CD4-positive, CD25-positive, alpha-beta regulatory T cell (primary cell): Measurements from ENCODE around the gene GRM8. TPM values are rescaled to one million over a fixed set of nuclear protein-coding genes. Genes with fewer than 3 reads are reported as not detected.
A peak's percentile ranks its signal among the peaks of the same experiment; 100 is the strongest.

Experiments used
- ATAC-seq, 2 donors: fragments of 150-1000 bp; cut with Tn5 transposase; one replicate each; pipeline ENCODE4 v1.10.0; 2021; ENCODE audit warnings: low read depth in 2 of 2, moderate number of reproducible peaks in 2 of 2, moderate library complexity in 1 of 2
- DNase-seq, 3 donors: peaks; one replicate each; pipeline versions ENCODE4 v3.0.0 to v3.0.0-alpha.2; 2012 to 2022; ENCODE audit warnings: mixed read lengths in 1 of 3
- H3K27ac ChIP-seq: one replicate; pipeline ENCODE4 v1.7.0; 2013; ENCODE audit warnings: mild to moderate bottlenecking, low read length; ENCODE audit not compliant: insufficient read depth, poor library complexity, severe bottlenecking
- H3K27me3 ChIP-seq: one replicate; pipeline ENCODE4 v1.7.0; 2013; ENCODE audit warnings: low read length; ENCODE audit not compliant: control insufficient read depth, insufficient read depth
- H3K36me3 ChIP-seq: one replicate; pipeline ENCODE4 v1.7.0; 2013; ENCODE audit warnings: mild to moderate bottlenecking, low read length, moderate library complexity; ENCODE audit not compliant: control insufficient read depth, insufficient read depth
- H3K4me1 ChIP-seq: 2 replicates; pipeline ENCODE4 v1.7.0; 2013; ENCODE audit warnings: mild to moderate bottlenecking, low read length; ENCODE audit not compliant: insufficient read depth, control insufficient read depth, poor library complexity, severe bottlenecking
- H3K4me3 ChIP-seq: one replicate; pipeline ENCODE4 v1.7.0; 2013; ENCODE audit warnings: low read depth, mild to moderate bottlenecking, low read length, moderate library complexity
- H3K9me3 ChIP-seq, 2 experiments: 1 replicate in 1 of 2; 2 replicates in 1 of 2; pipeline ENCODE4 v1.7.0; 2013; ENCODE audit warnings: low read length in 2 of 2, mild to moderate bottlenecking in 1 of 2, moderate library complexity in 1 of 2; ENCODE audit not compliant: control insufficient read depth in 2 of 2
- H3K27ac Mint-ChIP-seq, 3 donors: one replicate each; pipeline ENCODE4 v1.8.0; 2020 to 2022; ENCODE audit warnings: mild to moderate bottlenecking in 3 of 3, mixed read lengths in 3 of 3, moderate library complexity in 2 of 3
- H3K27me3 Mint-ChIP-seq: one replicate; pipeline ENCODE4 v1.8.0; 2022; ENCODE audit warnings: mild to moderate bottlenecking, mixed read lengths
- H3K36me3 Mint-ChIP-seq: one replicate; pipeline ENCODE4 v1.8.0; 2020; ENCODE audit warnings: mixed read lengths
- H3K4me1 Mint-ChIP-seq, 4 donors: one replicate each; pipeline ENCODE4 v1.8.0; 2020 to 2022; ENCODE audit warnings: mixed read lengths in 4 of 4, mild to moderate bottlenecking in 1 of 4
- H3K4me3 Mint-ChIP-seq, 4 donors: one replicate each; pipeline ENCODE4 v1.8.0; 2020 to 2022; ENCODE audit warnings: mild to moderate bottlenecking in 4 of 4, mixed read lengths in 4 of 4, moderate library complexity in 3 of 4
- H3K9me3 Mint-ChIP-seq, 7 donors: one replicate each; pipeline ENCODE4 v1.8.0; 2020 to 2022; ENCODE audit warnings: mixed read lengths in 7 of 7, mild to moderate bottlenecking in 3 of 7, moderate library complexity in 2 of 7
- polyA plus RNA-seq, 4 donors: library from polyadenylated mRNA; unstranded; fragments of 300-500 nt; fragmentation: Illumina TruSeq; gene quantifications; one replicate each; pipeline ENCODE4 v1.2.3, GENCODE V29; 2021
- total RNA-seq: library from RNA; stranded (reverse); gene quantifications from one replicate; pipeline ENCODE4 v1.2.3, GENCODE V29; 2022

GRM8 gene
- total and polyA plus RNA-seq, 5 donors from 2014 or later, result not detected

GRCh38 chr7:127257086-127257485 is 4.3 kb upstream of the GRM8 start:
- ATAC-seq (no peak), DNase-seq (no peak)
- Histone ChIP-seq H3K36me3 (no peaks in the 10 kb centered on the region), H3K27ac (no peak overlapping the region), H3K4me1 (peaks cover 17% of the 10 kb centered on the region), H3K4me3 (no peak overlapping the region), H3K9me3 (no peaks in the 10 kb centered on the region), H3K27me3 (peaks cover 20% of the 10 kb centered on the region)
- Mint-ChIP-seq H3K27me3 (peaks cover 70% of the 10 kb centered on the region), H3K27ac (no peak overlapping the region), H3K36me3 (peaks cover 3% of the 10 kb centered on the region), H3K4me3 (no peak overlapping the region), H3K4me1 (peaks cover 0 to 20% (median 8%) of the 10 kb centered on the region in 4 donors), H3K9me3 (peaks cover 0 to 5% (median 0%) of the 10 kb centered on the region in 7 donors)

GRCh38 chr7:127256041-127256725 is 3.4 kb upstream of the GRM8 start:
- Mint-ChIP-seq H3K4me1 (peaks cover 0 to 26% (median 9%) of the 10 kb centered on the region in 4 donors), H3K27me3 (peaks cover 66% of the 10 kb centered on the region), H3K4me3 (peak overlapping the region in 1 of 4 donors; percentile 68)

GRCh38 chr7:127254163-127254684 is 1.5 kb upstream of the GRM8 start:
- ATAC-seq (no peak), DNase-seq (no peak)
- H3K4me1 Mint-ChIP-seq, result peaks cover 0 to 34% (median 14%) of the 10 kb centered on the region in 4 donors
- peak overlapping the region in 1 of 3 donors; percentile 25 for H3K27ac Mint-ChIP-seq
- no peaks in the 10 kb centered on the region for H3K9me3 Mint-ChIP-seq
- H3K4me1 ChIP-seq, result peaks cover 29% of the 10 kb centered on the region
- no peak overlapping the region for H3K4me3 ChIP-seq
- H3K9me3 ChIP-seq, result no peaks in the 10 kb centered on the region
- H3K4me3 Mint-ChIP-seq, result peak overlapping the region; percentile 68 to 94 (median 90)
- no peak overlapping the region for H3K27ac ChIP-seq
- no peaks in the 10 kb centered on the region for H3K36me3 Mint-ChIP-seq
- H3K36me3 ChIP-seq, result no peaks in the 10 kb centered on the region
- peaks cover 33% of the 10 kb centered on the region for H3K27me3 ChIP-seq
- peaks cover 76% of the 10 kb centered on the region for H3K27me3 Mint-ChIP-seq

More at GRCh38 chr7:127256041-127256725, 3.4 kb upstream of the GRM8 start:
- H3K9me3 ChIP-seq, result no peaks in the 10 kb centered on the region
- Mint-ChIP-seq H3K27ac (no peak overlapping the region), H3K36me3 (peaks cover 3% of the 10 kb centered on the region), H3K9me3 (peaks cover 0 to 5% (median 0%) of the 10 kb centered on the region in 7 donors)
- ATAC-seq (no peak), DNase-seq (no peak)
- no peak overlapping the region for H3K27ac ChIP-seq
- no peaks in the 10 kb centered on the region for H3K36me3 ChIP-seq
- peaks cover 24% of the 10 kb centered on the region for H3K4me1 ChIP-seq
- H3K4me3 ChIP-seq, result no peak overlapping the region
- peaks cover 21% of the 10 kb centered on the region for H3K27me3 ChIP-seq

GRCh38 chr7:127253281-127254162 is 781 bp upstream of the GRM8 start:
- Histone ChIP-seq H3K27ac (no peak overlapping the region), H3K4me1 (peaks cover 29% of the 10 kb centered on the region), H3K36me3 (no peaks in the 10 kb centered on the region), H3K4me3 (peak overlapping the region; percentile 41), H3K27me3 (peaks cover 40% of the 10 kb centered on the region), H3K9me3 (no peaks in the 10 kb centered on the region)
- DNase-seq (peak in 2 of 3 donors; percentile 52 to 58), ATAC-seq (peak; percentile 72 to 82)
- H3K36me3 Mint-ChIP-seq, result no peaks in the 10 kb centered on the region
- peaks cover 80% of the 10 kb centered on the region for H3K27me3 Mint-ChIP-seq
- no peak overlapping the region for H3K27ac Mint-ChIP-seq
- H3K4me3 Mint-ChIP-seq, result peak overlapping the region; percentile 68 to 94 (median 90)
- no peaks in the 10 kb centered on the region for H3K9me3 Mint-ChIP-seq
- peaks cover 0 to 32% (median 13%) of the 10 kb centered on the region in 4 donors for H3K4me1 Mint-ChIP-seq

- Mint-ChIP-seq H3K27me3 (peaks cover 86% of the 10 kb centered on the region), H3K36me3 (no peaks in the 10 kb centered on the region), H3K4me1 (peaks cover 0 to 27% (median 12%) of the 10 kb centered on the region in 4 donors), H3K9me3 (no peaks in the 10 kb centered on the region), H3K27ac (no peak overlapping the region), H3K4me3 (peak overlapping the region; percentile 73 to 88 (median 82))
- Histone ChIP-seq H3K4me1 (peaks cover 29% of the 10 kb centered on the region), H3K4me3 (peak overlapping the region; percentile 59), H3K27me3 (peaks cover 47% of the 10 kb centered on the region), H3K27ac (no peak overlapping the region), H3K36me3 (no peaks in the 10 kb centered on the region), H3K9me3 (no peaks in the 10 kb centered on the region)
- DNase-seq, result peak in 1 of 3 donors; percentile 1
- no peak for ATAC-seq
Observed at GRCh38 chr7:127252377-127252713, 396 bp downstream of the GRM8 start.

GRCh38 chr7:127251465-127252376 is 1.0 kb downstream of the GRM8 start:
- Histone ChIP-seq H3K27me3 (peaks cover 51% of the 10 kb centered on the region), H3K4me3 (peak overlapping the region; percentile 59), H3K27ac (no peak overlapping the region), H3K4me1 (peaks cover 29% of the 10 kb centered on the region), H3K9me3 (no peaks in the 10 kb centered on the region), H3K36me3 (no peaks in the 10 kb centered on the region)
- Mint-ChIP-seq H3K4me3 (peak overlapping the region; percentile 73 to 88 (median 82)), H3K36me3 (no peaks in the 10 kb centered on the region), H3K4me1 (peaks cover 0 to 27% (median 12%) of the 10 kb centered on the region in 4 donors), H3K9me3 (no peaks in the 10 kb centered on the region), H3K27me3 (peaks cover 85% of the 10 kb centered on the region), H3K27ac (no peak overlapping the region)
- ATAC-seq (no peak), DNase-seq (peak in 2 of 3 donors; percentile 13 to 15)

GRCh38 chr7:127251036-127251464 is 1.7 kb downstream of the GRM8 start:
- no peak for DNase-seq

More at GRCh38 chr7:127251036-127251464, 1.7 kb downstream of the GRM8 start:
- peaks cover 29% of the 10 kb centered on the region for H3K4me1 ChIP-seq
- Mint-ChIP-seq H3K27ac (no peak overlapping the region), H3K9me3 (no peaks in the 10 kb centered on the region), H3K36me3 (no peaks in the 10 kb centered on the region), H3K27me3 (peaks cover 85% of the 10 kb centered on the region), H3K4me3 (peak overlapping the region in 3 of 4 donors; percentile 8 to 73 (median 59)), H3K4me1 (peaks cover 0 to 27% (median 12%) of the 10 kb centered on the region in 4 donors)
- peaks cover 51% of the 10 kb centered on the region for H3K27me3 ChIP-seq
- no peak for ATAC-seq
- H3K36me3 ChIP-seq, result no peaks in the 10 kb centered on the region
- H3K4me3 ChIP-seq, result no peak overlapping the region
- H3K9me3 ChIP-seq, result no peaks in the 10 kb centered on the region
- H3K27ac ChIP-seq, result no peak overlapping the region
